Neutrophil (primary cell): ENCODE measurements around the gene COL8A2.

ENCODE experiments used
- H3K27ac ChIP-seq: fragments of 200-600 bp; sonication (generic); 2 replicates; pipeline ENCODE4 v1.5.1; 2016; ENCODE audit warnings: mild to moderate bottlenecking, moderate library complexity
- H3K27me3 ChIP-seq: fragments of 200-600 bp; sonication (generic); 2 replicates; pipeline ENCODE4 v1.6.0; 2016; ENCODE audit warnings: mild to moderate bottlenecking
- H3K36me3 ChIP-seq: fragments of 200-600 bp; sonication (generic); 2 replicates; pipeline ENCODE4 v1.5.1; 2017
- H3K4me1 ChIP-seq, 2 experiments: fragments of 200-600 bp in 1 of 2; sonication (generic) in 1 of 2; 1 replicate in 1 of 2; 2 replicates in 1 of 2; pipeline versions ENCODE4 v1.5.1 to v1.6.1; 2013 to 2016; ENCODE audit warnings: low read depth in 1 of 2, low read length in 1 of 2, mild to moderate bottlenecking in 1 of 2, moderate library complexity in 1 of 2; ENCODE audit not compliant: control insufficient read depth in 1 of 2, insufficient read depth in 1 of 2
- H3K4me3 ChIP-seq, 2 experiments: fragments of 200-600 bp in 1 of 2; sonication (generic) in 1 of 2; 1 replicate in 1 of 2; 2 replicates in 1 of 2; pipeline ENCODE4 v1.5.1; 2013 to 2016; ENCODE audit warnings: low read depth in 1 of 2, low read length in 1 of 2, mild to moderate bottlenecking in 1 of 2, moderate library complexity in 1 of 2
- H3K9me3 ChIP-seq: fragments of 200-600 bp; sonication (generic); 2 replicates; pipeline ENCODE4 v1.5.1; 2016
- TF ChIP-seq, protein P1 (sequence below): fragments of 200-600 bp; sonication (generic); IDR thresholded peaks from 2 replicates; pipeline ENCODE4 v1.5.1; 2016; ENCODE audit warnings: antibody characterized with exemption

The COL8A2 gene

DNA sequence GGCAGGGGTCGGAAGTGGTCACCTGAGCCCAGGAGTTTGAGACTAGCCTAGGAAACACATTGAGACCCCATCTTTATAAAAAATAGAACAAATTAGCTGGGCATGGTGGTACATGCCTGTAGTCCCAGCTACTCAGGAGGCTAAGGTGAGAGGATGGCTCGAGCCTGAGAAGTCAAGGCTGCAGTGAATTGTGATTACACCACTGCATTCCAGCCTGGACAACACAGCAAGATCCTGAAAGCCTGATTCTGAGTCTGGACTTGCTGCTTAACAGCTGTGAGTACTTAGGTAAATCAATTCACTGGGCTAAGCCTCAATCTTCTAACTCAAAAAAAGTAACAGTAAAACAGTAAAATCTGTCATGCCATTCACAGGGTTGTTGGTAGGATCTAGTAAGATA lies 19.4 kb upstream of the COL8A2 start:
- Histone ChIP-seq H3K36me3 (peaks cover 10% of the 10 kb centered on the region), H3K27ac (no peak overlapping the region), H3K9me3 (no peaks in the 10 kb centered on the region), H3K27me3 (no peaks in the 10 kb centered on the region), H3K4me1 (peaks cover 16 to 17% of the 10 kb centered on the region in 2 experiments), H3K4me3 (no peak overlapping the region)
- TF ChIP-seq, protein P1, sequence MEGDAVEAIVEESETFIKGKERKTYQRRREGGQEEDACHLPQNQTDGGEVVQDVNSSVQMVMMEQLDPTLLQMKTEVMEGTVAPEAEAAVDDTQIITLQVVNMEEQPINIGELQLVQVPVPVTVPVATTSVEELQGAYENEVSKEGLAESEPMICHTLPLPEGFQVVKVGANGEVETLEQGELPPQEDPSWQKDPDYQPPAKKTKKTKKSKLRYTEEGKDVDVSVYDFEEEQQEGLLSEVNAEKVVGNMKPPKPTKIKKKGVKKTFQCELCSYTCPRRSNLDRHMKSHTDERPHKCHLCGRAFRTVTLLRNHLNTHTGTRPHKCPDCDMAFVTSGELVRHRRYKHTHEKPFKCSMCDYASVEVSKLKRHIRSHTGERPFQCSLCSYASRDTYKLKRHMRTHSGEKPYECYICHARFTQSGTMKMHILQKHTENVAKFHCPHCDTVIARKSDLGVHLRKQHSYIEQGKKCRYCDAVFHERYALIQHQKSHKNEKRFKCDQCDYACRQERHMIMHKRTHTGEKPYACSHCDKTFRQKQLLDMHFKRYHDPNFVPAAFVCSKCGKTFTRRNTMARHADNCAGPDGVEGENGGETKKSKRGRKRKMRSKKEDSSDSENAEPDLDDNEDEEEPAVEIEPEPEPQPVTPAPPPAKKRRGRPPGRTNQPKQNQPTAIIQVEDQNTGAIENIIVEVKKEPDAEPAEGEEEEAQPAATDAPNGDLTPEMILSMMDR = no peak

DNA sequence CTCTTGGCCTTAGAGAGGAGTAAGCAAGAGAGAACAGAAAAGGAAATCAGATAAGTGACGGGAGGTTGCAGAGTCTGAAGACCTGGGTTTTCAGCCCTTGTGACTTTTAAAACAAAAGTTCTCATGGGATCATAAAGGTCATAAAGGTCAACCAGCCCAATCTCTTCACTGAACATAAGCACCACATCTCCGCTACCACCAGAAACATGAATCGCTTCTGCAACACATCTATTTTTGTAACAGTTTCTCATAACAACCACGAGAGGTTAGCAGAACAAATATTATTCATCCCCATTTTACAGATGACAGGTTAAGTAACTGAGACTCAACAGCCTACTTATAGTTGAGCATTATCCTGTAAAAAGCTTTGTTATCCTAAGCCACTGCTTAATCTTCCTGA lies 18.4 kb upstream of the COL8A2 start:
- TF ChIP-seq, protein P1 = no peak
- H3K27ac ChIP-seq = no peak overlapping the region
- H3K36me3 ChIP-seq = peaks cover 18% of the 10 kb centered on the region
- H3K4me1 ChIP-seq = peaks cover 12% of the 10 kb centered on the region in 2 experiments
- H3K9me3 ChIP-seq = no peaks in the 10 kb centered on the region
- no peak overlapping the region for H3K4me3 ChIP-seq
- H3K27me3 ChIP-seq = no peaks in the 10 kb centered on the region

DNA sequence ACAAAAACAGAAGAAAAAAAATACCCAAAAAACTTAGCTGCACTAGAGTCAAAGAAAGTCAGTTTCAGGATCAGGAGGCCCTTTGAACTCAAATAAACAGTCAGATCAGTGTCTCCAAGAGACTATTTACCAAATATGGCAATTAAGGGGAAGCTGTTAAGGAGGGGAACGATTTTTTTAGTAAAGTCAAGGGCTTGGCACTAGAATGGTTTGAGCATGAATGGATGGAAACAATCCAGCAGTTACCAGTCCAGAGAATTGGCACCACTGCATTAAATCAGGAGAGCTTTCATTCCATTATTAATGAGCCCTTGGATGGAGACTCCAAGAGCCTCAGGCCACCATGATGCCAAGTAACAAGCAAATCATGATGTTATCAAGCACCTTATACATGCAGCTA lies 17.1 kb upstream of the COL8A2 start:
- H3K27ac ChIP-seq = no peak overlapping the region
- H3K4me1 ChIP-seq = peaks cover 6 to 8% of the 10 kb centered on the region in 2 experiments
- TF ChIP-seq, protein P1 = no peak
- H3K9me3 ChIP-seq = no peaks in the 10 kb centered on the region
- no peak overlapping the region for H3K4me3 ChIP-seq
- peaks cover 31% of the 10 kb centered on the region for H3K36me3 ChIP-seq
- H3K27me3 ChIP-seq = no peaks in the 10 kb centered on the region

DNA sequence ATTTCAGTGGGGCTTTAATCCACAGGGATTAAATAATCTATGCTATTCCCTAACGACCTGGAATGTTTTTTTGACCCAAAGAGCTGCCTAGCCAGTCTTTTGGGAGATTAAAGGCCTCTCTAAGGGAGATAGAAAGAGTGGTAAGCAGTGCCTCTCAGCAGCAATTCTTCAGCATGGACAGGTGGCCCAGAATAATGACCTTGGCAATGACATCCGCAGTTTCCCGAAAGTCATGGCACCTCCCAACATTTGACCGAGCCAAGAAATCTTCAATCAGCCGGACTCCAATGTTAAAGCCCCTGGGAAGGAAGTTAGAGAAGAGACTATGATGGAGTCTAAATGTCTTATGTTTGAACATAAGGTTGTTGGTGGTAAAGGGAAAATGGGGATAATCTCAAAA lies 14.5 kb upstream of the COL8A2 start:
- Histone ChIP-seq H3K27ac (no peak overlapping the region), H3K4me3 (no peak overlapping the region), H3K27me3 (no peaks in the 10 kb centered on the region), H3K9me3 (no peaks in the 10 kb centered on the region), H3K4me1 (peaks cover 10 to 13% of the 10 kb centered on the region in 2 experiments), H3K36me3 (peaks cover 43% of the 10 kb centered on the region)
- TF ChIP-seq, protein P1 = no peak

DNA sequence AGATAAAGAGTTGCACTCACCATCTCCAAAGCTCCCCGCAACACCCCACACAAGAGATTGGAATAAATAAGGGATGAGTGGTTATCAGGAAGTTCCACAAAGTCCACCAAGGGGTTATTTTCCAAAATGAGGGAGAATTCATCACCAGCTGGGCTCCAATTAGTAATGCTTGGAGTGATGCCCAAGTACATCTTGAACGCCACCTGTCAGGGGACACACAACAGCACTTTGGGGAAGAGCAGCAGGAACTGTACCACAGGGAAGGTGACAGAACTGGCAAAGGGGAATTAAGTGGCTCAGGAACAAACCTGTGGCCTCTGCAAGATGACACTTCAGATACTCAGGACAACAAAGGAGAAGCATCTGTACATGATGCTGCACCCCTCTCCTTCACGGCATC lies 12.8 kb upstream of the COL8A2 start:
- TF ChIP-seq, protein P1 = no peak
- H3K27me3 ChIP-seq = no peaks in the 10 kb centered on the region
- no peaks in the 10 kb centered on the region for H3K9me3 ChIP-seq
- H3K27ac ChIP-seq = no peak overlapping the region
- no peak overlapping the region for H3K4me3 ChIP-seq
- H3K4me1 ChIP-seq = peaks cover 14 to 16% of the 10 kb centered on the region in 2 experiments
- H3K36me3 ChIP-seq = peaks cover 43% of the 10 kb centered on the region

DNA sequence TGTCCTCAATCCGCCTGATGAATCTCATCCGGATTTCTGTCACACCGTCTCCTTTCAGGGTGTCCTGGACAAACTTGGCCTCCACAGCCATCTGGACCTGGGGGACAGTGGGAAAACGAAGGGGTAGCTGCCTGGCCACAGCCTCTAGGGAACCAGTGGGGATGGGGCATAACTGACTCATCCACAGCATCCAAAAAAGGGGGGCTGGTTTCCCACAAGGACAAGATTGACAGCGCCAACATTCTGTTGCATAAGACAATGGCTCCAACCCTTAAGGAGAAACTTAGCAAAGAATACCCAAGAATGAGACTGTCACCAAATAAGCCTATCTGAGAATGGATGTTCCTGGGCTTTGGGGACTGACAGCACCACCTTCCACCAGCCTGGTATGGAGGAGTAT lies 12.2 kb upstream of the COL8A2 start:
- TF ChIP-seq, protein P1 = no peak
- H3K9me3 ChIP-seq = no peaks in the 10 kb centered on the region
- H3K4me3 ChIP-seq = no peak overlapping the region
- H3K4me1 ChIP-seq = peaks cover 14 to 16% of the 10 kb centered on the region in 2 experiments
- peaks cover 43% of the 10 kb centered on the region for H3K36me3 ChIP-seq
- no peaks in the 10 kb centered on the region for H3K27me3 ChIP-seq
- no peak overlapping the region for H3K27ac ChIP-seq
